ACHN (cell line): ENCODE measurements around the gene LYPLAL1.
"Not testable (repeated sequence)": the region's sequence is repeated elsewhere in the genome, so short reads cannot be mapped to it uniquely, and the experiment has no call there.

Source experiments
- DNase-seq: peaks from one replicate; pipeline ENCODE4 v3.0.0-alpha.2; 2015
- in situ Hi-C: cut with HindIII; loops from 2 replicates; pipeline ENCODE4 v1.10.0; 2017; ENCODE audit warnings: low sequenced_read_pairs, low pct_ligation_motif_present, low pct_unique_long_range_greater_than_20kb

LYPLAL1 gene

GRCh38 chr1:219190605-219191004 lies 16.9 kb downstream of the LYPLAL1 start:
- in situ Hi-C loops: no loop called here
- no peak for DNase-seq

GRCh38 chr1:219195833-219196232 lies 22.2 kb downstream of the LYPLAL1 start:
- DNase-seq, in situ Hi-C loops: not testable (repeated sequence)

- in situ Hi-C loops: no loop called here
- DNase-seq: no peak
Measured at GRCh38 chr1:219201656-219202055, 28.0 kb downstream of the LYPLAL1 start.

GRCh38 chr1:219202567-219202966 lies 28.9 kb downstream of the LYPLAL1 start:
- in situ Hi-C loops: no loop called here
- no peak for DNase-seq

- no peak for DNase-seq
- in situ Hi-C loops: no loop called here
Measured at GRCh38 chr1:219206350-219206749, 32.7 kb downstream of the LYPLAL1 start.

GRCh38 chr1:219209578-219209977 lies 35.9 kb downstream of the LYPLAL1 start:
- in situ Hi-C loops: no loop called here

GRCh38 chr1:219210067-219210466 lies 36.4 kb downstream of the LYPLAL1 start:
- no peak for DNase-seq
- in situ Hi-C loops: no loop called here

More at GRCh38 chr1:219209578-219209977, 35.9 kb downstream of the LYPLAL1 start:
- no peak for DNase-seq

- in situ Hi-C loops: no loop called here
- no peak for DNase-seq
Measured at GRCh38 chr1:219215477-219215876, 41.8 kb downstream of the LYPLAL1 start.

- in situ Hi-C loops: no loop called here
- no peak for DNase-seq
Measured at GRCh38 chr1:219220945-219221344, 47.3 kb downstream of the LYPLAL1 start.

- no peak for DNase-seq
- in situ Hi-C loops: no loop called here
Measured at GRCh38 chr1:219223496-219223895, 49.8 kb downstream of the LYPLAL1 start.

- in situ Hi-C loops: no loop called here
- no peak for DNase-seq
Measured at GRCh38 chr1:219226196-219226595, 52.5 kb downstream of the LYPLAL1 start.

- in situ Hi-C loops: no loop called here
- no peak for DNase-seq
Measured at GRCh38 chr1:219227360-219228057, 53.8 kb downstream of the LYPLAL1 start.

GRCh38 chr1:219228058-219228419 lies 54.4 kb downstream of the LYPLAL1 start:
- no peak for DNase-seq
- in situ Hi-C loops: no loop called here

GRCh38 chr1:219232890-219233289 lies 59.2 kb downstream of the LYPLAL1 start:
- in situ Hi-C loops: no loop called here
- no peak for DNase-seq

GRCh38 chr1:219235903-219236481 lies 62.3 kb downstream of the LYPLAL1 start:
- no peak for DNase-seq
- in situ Hi-C loops: no loop called here

GRCh38 chr1:219236933-219237610 lies 63.4 kb downstream of the LYPLAL1 start:
- DNase-seq: peak; percentile 63
- in situ Hi-C loops: no loop called here

- DNase-seq: no peak
- in situ Hi-C loops: no loop called here
Measured at GRCh38 chr1:219239518-219239917, 65.8 kb downstream of the LYPLAL1 start.

GRCh38 chr1:219244864-219245263 lies 71.2 kb downstream of the LYPLAL1 start:
- in situ Hi-C loops: no loop called here

GRCh38 chr1:219247441-219247840 lies 73.8 kb downstream of the LYPLAL1 start:
- DNase-seq: no peak

More at GRCh38 chr1:219244864-219245263, 71.2 kb downstream of the LYPLAL1 start:
- DNase-seq: no peak

GRCh38 chr1:219250468-219250867 lies 76.8 kb downstream of the LYPLAL1 start:
- in situ Hi-C loops, DNase-seq: not testable (repeated sequence)

More at GRCh38 chr1:219247441-219247840, 73.8 kb downstream of the LYPLAL1 start:
- in situ Hi-C loops: no loop called here
